GM06990 (cell line): ENCODE results near the gene CD2AP.
A peak's percentile ranks its signal among the peaks of the same experiment; 100 is the strongest.
"Not testable (repeated sequence)": the region's sequence is repeated elsewhere in the genome, so short reads cannot be mapped to it uniquely, and the experiment has no call there.

Experiments used
- DNase-seq: peaks from one replicate; pipeline ENCODE4 v3.0.0-alpha.2; 2011; ENCODE audit not compliant: insufficient read length; ENCODE audit errors: extremely low read depth
- H3K27me3 ChIP-seq: replicated peaks from 2 replicates; pipeline ENCODE4 v1.6.0; 2011; ENCODE audit warnings: low read length; ENCODE audit not compliant: control insufficient read depth, insufficient read depth
- H3K36me3 ChIP-seq: 2 replicates; pipeline ENCODE4 v1.5.1; 2011; ENCODE audit warnings: low read length; ENCODE audit not compliant: control insufficient read depth, insufficient read depth
- H3K4me3 ChIP-seq: replicated peaks from 2 replicates; pipeline ENCODE4 v1.5.1; 2011; ENCODE audit warnings: low read depth, mild to moderate bottlenecking, control low read depth, low read length
- TF ChIP-seq, protein P1 (sequence below): IDR thresholded peaks from 2 replicates; pipeline ENCODE4 v1.5.1; 2011; ENCODE audit warnings: low read length, control low read depth, mild to moderate bottlenecking, inconsistent platforms; ENCODE audit not compliant: insufficient read depth, poor library complexity, severe bottlenecking

Gene CD2AP

GRCh38 chr6:47479874-47480273 is 2.3 kb downstream of the CD2AP start:
- DNase-seq, result no peak
- TF ChIP-seq, protein P1, sequence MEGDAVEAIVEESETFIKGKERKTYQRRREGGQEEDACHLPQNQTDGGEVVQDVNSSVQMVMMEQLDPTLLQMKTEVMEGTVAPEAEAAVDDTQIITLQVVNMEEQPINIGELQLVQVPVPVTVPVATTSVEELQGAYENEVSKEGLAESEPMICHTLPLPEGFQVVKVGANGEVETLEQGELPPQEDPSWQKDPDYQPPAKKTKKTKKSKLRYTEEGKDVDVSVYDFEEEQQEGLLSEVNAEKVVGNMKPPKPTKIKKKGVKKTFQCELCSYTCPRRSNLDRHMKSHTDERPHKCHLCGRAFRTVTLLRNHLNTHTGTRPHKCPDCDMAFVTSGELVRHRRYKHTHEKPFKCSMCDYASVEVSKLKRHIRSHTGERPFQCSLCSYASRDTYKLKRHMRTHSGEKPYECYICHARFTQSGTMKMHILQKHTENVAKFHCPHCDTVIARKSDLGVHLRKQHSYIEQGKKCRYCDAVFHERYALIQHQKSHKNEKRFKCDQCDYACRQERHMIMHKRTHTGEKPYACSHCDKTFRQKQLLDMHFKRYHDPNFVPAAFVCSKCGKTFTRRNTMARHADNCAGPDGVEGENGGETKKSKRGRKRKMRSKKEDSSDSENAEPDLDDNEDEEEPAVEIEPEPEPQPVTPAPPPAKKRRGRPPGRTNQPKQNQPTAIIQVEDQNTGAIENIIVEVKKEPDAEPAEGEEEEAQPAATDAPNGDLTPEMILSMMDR, result no peak
- Histone ChIP-seq H3K36me3 (no peaks in the 10 kb centered on the region), H3K27me3 (no peaks in the 10 kb centered on the region), H3K4me3 (peak overlapping the region; percentile 91)

- H3K36me3 ChIP-seq, H3K4me3 ChIP-seq, H3K27me3 ChIP-seq, DNase-seq: not testable (repeated sequence)
These were observed 3.6 kb downstream of the CD2AP start for GRCh38 chr6:47481213-47481612.

GRCh38 chr6:47481806-47482205 is 4.2 kb downstream of the CD2AP start:
- H3K27me3 ChIP-seq, result no peaks in the 10 kb centered on the region
- TF ChIP-seq, protein P1, result no peak
- H3K36me3 ChIP-seq, result no peaks in the 10 kb centered on the region
- H3K4me3 ChIP-seq, result no peak overlapping the region
- no peak for DNase-seq

DNA sequence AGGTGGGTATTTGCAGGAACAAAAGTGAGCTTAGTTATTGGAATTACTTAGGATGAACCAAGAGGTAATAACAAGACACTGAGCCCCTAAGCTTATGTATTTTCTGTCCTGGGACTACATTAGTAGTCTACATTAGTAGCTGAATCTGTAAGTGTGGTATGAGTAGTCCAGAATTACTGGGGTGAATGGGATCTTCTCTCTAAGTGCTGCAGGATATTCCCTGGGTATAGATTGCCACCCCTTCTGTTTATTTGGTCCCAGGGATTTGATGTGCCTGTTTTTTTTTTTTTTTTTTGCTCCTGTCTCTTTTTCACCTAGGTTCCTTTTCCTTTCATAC is 5.9 kb downstream of the CD2AP start:
- Histone ChIP-seq H3K36me3 (no peaks in the 10 kb centered on the region), H3K4me3 (no peak overlapping the region), H3K27me3 (no peaks in the 10 kb centered on the region)
- TF ChIP-seq, protein P1, result no peak
- no peak for DNase-seq

- Histone ChIP-seq H3K4me3 (no peak overlapping the region), H3K27me3 (no peaks in the 10 kb centered on the region), H3K36me3 (no peaks in the 10 kb centered on the region)
- TF ChIP-seq, protein P1, result no peak
- DNase-seq, result no peak
These were observed 6.4 kb downstream of the CD2AP start for GRCh38 chr6:47483853-47484546.

GRCh38 chr6:47484616-47485015 is 7.0 kb downstream of the CD2AP start:
- Histone ChIP-seq H3K27me3 (no peaks in the 10 kb centered on the region), H3K4me3 (no peak overlapping the region), H3K36me3 (no peaks in the 10 kb centered on the region)
- DNase-seq, result no peak
- TF ChIP-seq, protein P1, result no peak
